ENCODE measurements around the gene FAM234A.
"Not testable (repeated sequence)": the region's sequence is repeated elsewhere in the genome, so short reads cannot be mapped to it uniquely, and the experiment has no call there.

The FAM234A gene

GRCh38 chr16:239948-240277, 5.3 kb downstream of the FAM234A start:
- DNase-seq = no peak

GRCh38 chr16:240559-240958, 5.9 kb downstream of the FAM234A start:
- no peak for DNase-seq

GRCh38 chr16:242281-242680, 7.7 kb downstream of the FAM234A start:
- no peak for DNase-seq

DNA sequence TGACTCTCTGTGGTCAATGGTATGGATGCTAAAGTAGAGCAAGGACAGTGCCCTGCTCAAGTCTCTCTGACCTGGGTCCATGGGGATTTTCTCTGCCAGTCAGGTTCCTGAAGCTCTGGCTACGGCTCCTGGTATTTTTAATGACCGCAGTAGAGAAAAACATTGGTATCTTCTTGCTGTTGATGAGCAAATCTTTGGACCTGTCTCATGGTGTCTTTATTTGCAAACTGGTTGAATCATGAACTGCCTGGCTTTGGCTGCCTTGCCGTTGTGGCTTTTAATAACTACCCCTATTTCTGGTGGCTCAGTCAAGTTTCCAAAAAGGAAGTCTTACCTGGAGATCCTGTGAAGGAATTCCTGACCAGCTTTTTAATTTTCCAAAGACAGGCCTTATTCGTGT, 8.7 kb downstream of the FAM234A start:
- no peak for DNase-seq

DNA sequence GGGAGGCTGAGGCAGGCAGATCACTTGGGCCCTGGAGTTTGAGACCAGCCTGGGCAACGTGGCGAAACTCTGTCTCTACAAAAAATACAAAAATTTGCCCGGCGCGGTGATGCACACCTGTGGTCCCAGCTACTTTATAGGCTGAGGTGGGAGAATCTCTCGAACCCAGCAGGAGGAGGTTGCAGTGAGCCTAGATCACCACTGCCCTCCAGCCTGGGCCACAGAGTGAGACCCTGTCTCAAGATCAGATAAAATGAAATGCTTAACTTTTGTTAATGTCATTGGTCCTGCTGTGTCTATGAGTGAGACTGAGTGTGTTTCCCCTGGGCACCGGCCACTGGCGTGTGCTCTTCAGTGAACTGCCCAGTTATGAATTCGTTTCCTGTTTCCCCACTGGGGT, 10.5 kb downstream of the FAM234A start:
- no peak for DNase-seq

- DNase-seq = no peak
These were observed 12.4 kb downstream of the FAM234A start for GRCh38 chr16:247027-247426.

DNA sequence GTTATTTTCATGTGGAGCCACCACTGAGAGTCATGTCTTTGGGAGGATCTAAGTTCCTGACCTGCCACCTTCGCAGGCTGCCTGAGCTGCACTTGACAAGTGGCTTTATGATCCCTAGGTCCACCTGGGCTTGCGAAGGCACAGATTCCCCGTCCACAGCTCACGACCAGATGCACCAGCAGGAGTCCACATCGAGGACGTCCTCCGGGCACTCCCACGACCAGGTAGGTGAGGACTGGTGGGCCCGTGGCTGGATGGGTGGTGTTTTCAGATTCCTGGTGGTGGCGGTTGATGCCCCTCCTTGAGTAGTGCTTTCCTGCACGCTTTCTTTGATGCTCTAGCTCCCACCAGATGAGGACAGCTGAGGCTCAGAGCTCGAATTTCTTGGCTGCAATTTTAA, 14.8 kb downstream of the FAM234A start:
- no peak for DNase-seq

- no peak for DNase-seq
These were observed 18.0 kb downstream of the FAM234A start for GRCh38 chr16:252366-253337.

GRCh38 chr16:253833-254232, 19.2 kb downstream of the FAM234A start:
- DNase-seq = no peak

GRCh38 chr16:254461-254860, 19.8 kb downstream of the FAM234A start:
- DNase-seq = no peak

DNA sequence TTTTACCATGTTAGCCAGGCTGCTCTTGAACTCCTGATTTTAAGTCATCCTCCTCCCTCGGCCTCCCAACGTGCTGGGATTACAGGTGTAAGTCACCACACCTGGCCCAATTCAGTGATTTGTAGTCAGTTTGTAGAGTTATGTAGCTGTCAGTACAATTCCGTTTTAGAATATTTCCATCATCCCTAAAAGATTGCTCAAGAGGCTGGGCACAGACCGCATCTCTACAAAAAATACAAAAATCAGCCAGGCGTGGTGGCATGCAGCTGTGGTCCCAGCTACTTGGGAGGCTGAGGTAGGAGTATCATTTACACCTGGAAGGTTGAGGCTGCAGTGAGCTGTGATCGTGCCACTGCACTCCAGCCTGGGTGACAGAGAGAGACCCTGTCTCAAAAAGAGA, 20.6 kb downstream of the FAM234A start:
- DNase-seq = no peak

- not testable (repeated sequence) for DNase-seq
These were observed 23.5 kb downstream of the FAM234A start for GRCh38 chr16:258091-258490.

- DNase-seq = no peak
These were observed 24.6 kb downstream of the FAM234A start for GRCh38 chr16:259226-259625.

GRCh38 chr16:259814-260253, 25.2 kb downstream of the FAM234A start:
- DNase-seq = no peak

DNA sequence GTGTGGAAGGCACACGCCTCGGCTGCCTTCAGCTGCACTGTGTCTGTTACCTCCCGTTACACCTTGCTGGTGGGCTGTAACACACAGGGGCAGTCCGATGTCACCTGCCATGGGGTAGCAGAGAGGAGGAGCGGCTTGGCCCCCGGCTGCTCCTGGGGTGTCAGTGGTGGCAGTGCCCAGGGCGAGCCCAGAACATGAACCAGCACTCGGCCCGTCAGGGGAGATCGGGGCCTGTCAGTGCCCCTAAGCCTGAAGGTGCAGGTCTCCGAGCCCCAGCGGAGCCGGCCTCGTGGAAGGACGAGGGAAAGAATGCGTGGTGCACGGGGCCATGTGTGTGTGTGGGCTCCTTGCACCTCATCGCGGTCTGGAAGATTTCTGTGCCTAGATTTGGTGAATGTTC, 25.7 kb downstream of the FAM234A start:
- DNase-seq = no peak

GRCh38 chr16:261031-261691, 26.5 kb downstream of the FAM234A start:
- no peak for DNase-seq

DNA sequence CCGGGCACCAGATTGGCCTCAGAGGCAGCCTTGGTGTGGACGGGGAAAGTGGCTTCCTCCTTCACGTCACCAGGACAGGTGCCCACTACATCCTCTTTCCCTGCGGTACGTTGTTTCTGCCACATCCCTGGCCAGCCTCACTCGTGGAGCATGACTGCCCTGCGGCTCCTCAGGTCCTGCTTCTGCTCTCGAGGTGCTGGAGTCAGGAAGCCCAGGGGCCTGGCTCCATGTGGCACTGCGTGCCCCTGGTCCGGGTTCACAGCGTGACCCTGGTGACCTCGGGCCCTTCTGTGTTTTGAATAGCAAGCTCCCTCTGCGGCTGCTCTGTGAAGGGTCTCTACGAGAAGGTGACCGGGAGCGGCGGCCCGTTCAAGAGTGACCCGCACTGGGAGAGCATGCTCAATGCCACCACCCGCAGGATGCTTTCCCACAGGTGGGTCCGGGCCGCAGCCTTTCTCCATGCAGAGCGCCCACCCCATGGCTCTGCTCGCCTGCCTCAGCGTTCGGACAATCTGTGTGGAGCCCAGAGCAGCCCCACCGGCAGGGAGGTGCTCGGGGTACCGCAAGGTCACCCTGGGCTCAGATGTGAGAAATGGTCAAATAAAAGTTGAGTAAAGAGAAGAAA, 27.6 kb downstream of the FAM234A start:
- DNase-seq = no peak

- DNase-seq = no peak
These were observed 28.7 kb downstream of the FAM234A start for GRCh38 chr16:263182-263774.

GRCh38 chr16:263944-264343, 29.3 kb downstream of the FAM234A start:
- no peak for DNase-seq

- no peak for DNase-seq
These were observed 29.9 kb downstream of the FAM234A start for GRCh38 chr16:264440-264951.

GRCh38 chr16:265002-265529, 30.4 kb downstream of the FAM234A start:
- no peak for DNase-seq

- DNase-seq = no peak
These were observed 31.1 kb downstream of the FAM234A start for GRCh38 chr16:265711-266110.

Measured in right forelimb (tissue), 1 donor.